GM19372 (cell line): ENCODE results near the gene CABP4.
"Not testable (repeated sequence)": the region's sequence is repeated elsewhere in the genome, so short reads cannot be mapped to it uniquely, and the experiment has no call there.

Source experiments
- ATAC-seq: cut with Tn5 transposase; IDR thresholded peaks from one replicate; pipeline ENCODE4 v1.9.1; 2021; ENCODE audit warnings: mild to moderate bottlenecking, low read depth, moderate library complexity; ENCODE audit not compliant: unreplicated experiment

Gene CABP4

GRCh38 chr11:67418476-67419281 is 36.5 kb upstream of the CABP4 start:
- no peak for ATAC-seq

- ATAC-seq = no peak
These were observed 35.7 kb upstream of the CABP4 start for GRCh38 chr11:67419325-67420049.

- no peak for ATAC-seq
These were observed 35.0 kb upstream of the CABP4 start for GRCh38 chr11:67420147-67420645.

- peak; percentile 85 for ATAC-seq
These were observed 34.3 kb upstream of the CABP4 start for GRCh38 chr11:67420646-67421429.

GRCh38 chr11:67421430-67422031 is 33.6 kb upstream of the CABP4 start:
- ATAC-seq = no peak

- no peak for ATAC-seq
These were observed 32.3 kb upstream of the CABP4 start for GRCh38 chr11:67422891-67423290.

GRCh38 chr11:67423466-67423865 is 31.7 kb upstream of the CABP4 start:
- ATAC-seq = no peak

- no peak for ATAC-seq
These were observed 31.1 kb upstream of the CABP4 start for GRCh38 chr11:67423891-67424613.

GRCh38 chr11:67427364-67427859 is 27.7 kb upstream of the CABP4 start:
- not testable (repeated sequence) for ATAC-seq

- ATAC-seq = peak; percentile 92
These were observed 26.8 kb upstream of the CABP4 start, which contains the start of gene RPS6KB2 for GRCh38 chr11:67428052-67429001. Gene RPS6KB2 (plus strand): TSS chr11:67428494. CDS start chr11:67428546, 52 bp downstream.

GRCh38 chr11:67429038-67429668 is 26.0 kb upstream of the CABP4 start:
- ATAC-seq = no peak

- no peak for ATAC-seq
These were observed 25.4 kb upstream of the CABP4 start for GRCh38 chr11:67429722-67430121.

GRCh38 chr11:67431346-67432249 is 23.6 kb upstream of the CABP4 start:
- no peak for ATAC-seq

GRCh38 chr11:67432655-67433349 is 22.4 kb upstream of the CABP4 start:
- ATAC-seq = no peak

- ATAC-seq = no peak
These were observed 21.4 kb upstream of the CABP4 start for GRCh38 chr11:67433536-67434394.
